Retinal pigment epithelial cell (primary cell): ENCODE results near the gene CHEK1.

Source experiments
- DNase-seq: peaks from one replicate; pipeline ENCODE4 v3.0.0-alpha.2; 2010; ENCODE audit warnings: low read depth
- H3K4me3 ChIP-seq: 2 replicates; pipeline ENCODE4 v1.5.1; 2011; ENCODE audit warnings: mild to moderate bottlenecking, low read length, control low read depth, moderate library complexity
- CTCF ChIP-seq: conservative IDR thresholded peaks from 2 replicates; pipeline ENCODE4 v1.5.1; 2011; ENCODE audit warnings: low read depth, low read length, control low read depth, inconsistent platforms

CHEK1 gene

GRCh38 chr11:125675196-125675595, 50.2 kb downstream of the CHEK1 start:
- no peak for TF ChIP-seq CTCF
- no peak for DNase-seq
- no peak overlapping the region for H3K4me3 ChIP-seq

- DNase-seq = no peak
- no peak overlapping the region for H3K4me3 ChIP-seq
- peak; percentile 34 for TF ChIP-seq CTCF
These were observed 54.4 kb downstream of the CHEK1 start for GRCh38 chr11:125679397-125679796.

GRCh38 chr11:125679837-125680236, 54.9 kb downstream of the CHEK1 start:
- H3K4me3 ChIP-seq = no peak overlapping the region
- TF ChIP-seq CTCF = no peak
- no peak for DNase-seq

GRCh38 chr11:125680747-125681146, 55.8 kb downstream of the CHEK1 start, which contains the start of gene ACRV1:
Gene ACRV1 (minus strand): TSS chr11:125680847. CDS start chr11:125680780, 67 bp downstream.
- no peak for TF ChIP-seq CTCF
- no peak within 1 kb of the TSS for H3K4me3 ChIP-seq
- no peak for DNase-seq

GRCh38 chr11:125685228-125685627, 60.3 kb downstream of the CHEK1 start:
- TF ChIP-seq CTCF = no peak
- DNase-seq = no peak
- no peak overlapping the region for H3K4me3 ChIP-seq

GRCh38 chr11:125688066-125688465, 63.1 kb downstream of the CHEK1 start:
- DNase-seq = no peak
- H3K4me3 ChIP-seq = no peak overlapping the region
- TF ChIP-seq CTCF = no peak

- no peak for TF ChIP-seq CTCF
- H3K4me3 ChIP-seq = no peak overlapping the region
- no peak for DNase-seq
These were observed 63.7 kb downstream of the CHEK1 start for GRCh38 chr11:125688632-125689031.
